ENCODE results near the gene CEP112. TPM values are rescaled to one million over a fixed set of nuclear protein-coding genes. Genes with fewer than 3 reads are reported as not detected.

The CEP112 gene
- polyA plus RNA-seq, 1 donor from 2014 or later, result 6.0 TPM

DNA sequence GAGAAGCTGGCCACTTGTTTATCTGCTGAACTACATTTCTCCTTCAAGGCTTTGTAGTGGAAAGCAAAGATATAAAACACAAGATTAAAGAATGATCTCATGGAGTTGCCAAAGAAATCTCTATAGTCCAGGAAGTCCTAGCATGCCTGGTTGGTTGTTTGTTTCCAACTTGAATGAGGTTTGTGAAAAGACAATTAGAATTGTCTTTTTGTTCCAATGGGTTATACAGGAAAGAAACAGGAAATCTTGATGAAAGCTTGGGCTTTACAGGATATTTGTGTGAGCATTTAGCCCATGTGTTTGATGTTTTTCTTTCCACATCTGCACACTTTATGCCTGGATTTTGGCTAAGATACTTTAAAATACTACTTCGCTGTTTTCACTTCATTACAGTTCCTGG, 273.4 kb downstream of the CEP112 start:
- no peak overlapping the region for H2AFZ ChIP-seq (ENCODE audit: low read depth, low read length)
- H3K9me2 ChIP-seq (ENCODE audit: insufficient read depth, low read length), result no peaks in the 10 kb centered on the region
- H3K9ac ChIP-seq (ENCODE audit: low read length), result no peak overlapping the region
- H3K79me2 ChIP-seq (replicated peaks; ENCODE audit: insufficient read depth, low read length), result no peaks in the 10 kb centered on the region
- H3K36me3 ChIP-seq (ENCODE audit: insufficient read depth, low read length), result no peaks in the 10 kb centered on the region
- no peaks in the 10 kb centered on the region for H3K27me3 ChIP-seq (ENCODE audit: insufficient read depth, low read depth, low read length)
- H3K9me3 ChIP-seq (ENCODE audit: low read length), result no peaks in the 10 kb centered on the region
- H3F3A ChIP-seq (ENCODE audit: insufficient read depth, low read length, poor library complexity, severe bottlenecking), result no peaks in the 10 kb centered on the region
- H3K27ac ChIP-seq (ENCODE audit: low read length), result no peak overlapping the region
- no peaks in the 10 kb centered on the region for H4K20me1 ChIP-seq (ENCODE audit: insufficient read depth)
- no peak overlapping the region for H3K4me2 ChIP-seq (ENCODE audit: low read length)
- no peak overlapping the region for H3K4me3 ChIP-seq (ENCODE audit: low read length)
- TF ChIP-seq RAD21 (conservative IDR thresholded peaks at IDR 0.05) (no peak), MXI1 (conservative IDR thresholded peaks at IDR 0.05; ENCODE audit: poor library complexity, severe bottlenecking) (no peak), POLR2AphosphoS5 (IDR thresholded peaks at IDR 0.05) (no peak), EZH2 (IDR thresholded peaks at IDR 0.05; ENCODE audit: borderline replicate concordance, insufficient read depth, low read length, poor library complexity, severe bottlenecking) (no peak)
- TF ChIP-seq, protein P1, sequence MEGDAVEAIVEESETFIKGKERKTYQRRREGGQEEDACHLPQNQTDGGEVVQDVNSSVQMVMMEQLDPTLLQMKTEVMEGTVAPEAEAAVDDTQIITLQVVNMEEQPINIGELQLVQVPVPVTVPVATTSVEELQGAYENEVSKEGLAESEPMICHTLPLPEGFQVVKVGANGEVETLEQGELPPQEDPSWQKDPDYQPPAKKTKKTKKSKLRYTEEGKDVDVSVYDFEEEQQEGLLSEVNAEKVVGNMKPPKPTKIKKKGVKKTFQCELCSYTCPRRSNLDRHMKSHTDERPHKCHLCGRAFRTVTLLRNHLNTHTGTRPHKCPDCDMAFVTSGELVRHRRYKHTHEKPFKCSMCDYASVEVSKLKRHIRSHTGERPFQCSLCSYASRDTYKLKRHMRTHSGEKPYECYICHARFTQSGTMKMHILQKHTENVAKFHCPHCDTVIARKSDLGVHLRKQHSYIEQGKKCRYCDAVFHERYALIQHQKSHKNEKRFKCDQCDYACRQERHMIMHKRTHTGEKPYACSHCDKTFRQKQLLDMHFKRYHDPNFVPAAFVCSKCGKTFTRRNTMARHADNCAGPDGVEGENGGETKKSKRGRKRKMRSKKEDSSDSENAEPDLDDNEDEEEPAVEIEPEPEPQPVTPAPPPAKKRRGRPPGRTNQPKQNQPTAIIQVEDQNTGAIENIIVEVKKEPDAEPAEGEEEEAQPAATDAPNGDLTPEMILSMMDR (IDR thresholded peaks at IDR 0.05; ENCODE audit: poor library complexity, severe bottlenecking), result no peak

DNA sequence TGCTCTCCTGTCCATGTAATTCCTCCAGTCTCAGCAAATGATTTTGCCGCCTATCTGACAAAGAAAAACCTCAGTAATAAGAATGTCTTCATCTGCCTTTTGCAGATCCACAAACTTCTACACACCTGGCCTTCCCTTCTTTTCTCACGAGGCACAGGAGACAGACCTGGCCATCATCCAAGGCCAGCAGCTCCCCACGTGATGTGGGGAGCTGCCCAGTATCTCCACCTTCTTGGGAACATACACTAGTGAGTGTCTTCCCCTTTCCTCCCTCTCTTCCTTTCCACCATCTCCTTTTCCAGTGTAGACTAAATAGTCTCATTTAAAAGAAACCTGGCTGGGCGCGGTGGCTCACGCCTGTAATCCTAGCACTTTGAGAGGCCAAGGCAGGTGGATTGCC, 274.4 kb downstream of the CEP112 start:
- Histone ChIP-seq H3K4me3 (ENCODE audit: low read length) (no peak overlapping the region), H3K4me2 (ENCODE audit: low read length) (no peak overlapping the region), H3F3A (ENCODE audit: insufficient read depth, low read length, poor library complexity, severe bottlenecking) (no peaks in the 10 kb centered on the region)

More for the DNA sequence above, 274.4 kb downstream of the CEP112 start:
- Histone ChIP-seq H3K27ac (ENCODE audit: low read length) (no peak overlapping the region), H3K9ac (ENCODE audit: low read length) (no peak overlapping the region), H3K79me2 (replicated peaks; ENCODE audit: insufficient read depth, low read length) (no peaks in the 10 kb centered on the region), H4K20me1 (ENCODE audit: insufficient read depth) (no peaks in the 10 kb centered on the region), H3K36me3 (ENCODE audit: insufficient read depth, low read length) (no peaks in the 10 kb centered on the region), H3K9me2 (ENCODE audit: insufficient read depth, low read length) (no peaks in the 10 kb centered on the region), H3K9me3 (ENCODE audit: low read length) (no peaks in the 10 kb centered on the region), H3K27me3 (ENCODE audit: insufficient read depth, low read depth, low read length) (no peaks in the 10 kb centered on the region), H2AFZ (ENCODE audit: low read depth, low read length) (no peak overlapping the region)
- TF ChIP-seq MXI1 (conservative IDR thresholded peaks at IDR 0.05; ENCODE audit: poor library complexity, severe bottlenecking) (no peak), SMC3 (conservative IDR thresholded peaks at IDR 0.05; ENCODE audit: poor library complexity) (no peak), RAD21 (conservative IDR thresholded peaks at IDR 0.05) (no peak), POLR2AphosphoS5 (IDR thresholded peaks at IDR 0.05) (no peak), EZH2 (IDR thresholded peaks at IDR 0.05; ENCODE audit: borderline replicate concordance, insufficient read depth, low read length, poor library complexity, severe bottlenecking) (no peak), TAF1 (IDR thresholded peaks at IDR 0.05; ENCODE audit: low read depth) (no peak)
- TF ChIP-seq, protein P2, sequence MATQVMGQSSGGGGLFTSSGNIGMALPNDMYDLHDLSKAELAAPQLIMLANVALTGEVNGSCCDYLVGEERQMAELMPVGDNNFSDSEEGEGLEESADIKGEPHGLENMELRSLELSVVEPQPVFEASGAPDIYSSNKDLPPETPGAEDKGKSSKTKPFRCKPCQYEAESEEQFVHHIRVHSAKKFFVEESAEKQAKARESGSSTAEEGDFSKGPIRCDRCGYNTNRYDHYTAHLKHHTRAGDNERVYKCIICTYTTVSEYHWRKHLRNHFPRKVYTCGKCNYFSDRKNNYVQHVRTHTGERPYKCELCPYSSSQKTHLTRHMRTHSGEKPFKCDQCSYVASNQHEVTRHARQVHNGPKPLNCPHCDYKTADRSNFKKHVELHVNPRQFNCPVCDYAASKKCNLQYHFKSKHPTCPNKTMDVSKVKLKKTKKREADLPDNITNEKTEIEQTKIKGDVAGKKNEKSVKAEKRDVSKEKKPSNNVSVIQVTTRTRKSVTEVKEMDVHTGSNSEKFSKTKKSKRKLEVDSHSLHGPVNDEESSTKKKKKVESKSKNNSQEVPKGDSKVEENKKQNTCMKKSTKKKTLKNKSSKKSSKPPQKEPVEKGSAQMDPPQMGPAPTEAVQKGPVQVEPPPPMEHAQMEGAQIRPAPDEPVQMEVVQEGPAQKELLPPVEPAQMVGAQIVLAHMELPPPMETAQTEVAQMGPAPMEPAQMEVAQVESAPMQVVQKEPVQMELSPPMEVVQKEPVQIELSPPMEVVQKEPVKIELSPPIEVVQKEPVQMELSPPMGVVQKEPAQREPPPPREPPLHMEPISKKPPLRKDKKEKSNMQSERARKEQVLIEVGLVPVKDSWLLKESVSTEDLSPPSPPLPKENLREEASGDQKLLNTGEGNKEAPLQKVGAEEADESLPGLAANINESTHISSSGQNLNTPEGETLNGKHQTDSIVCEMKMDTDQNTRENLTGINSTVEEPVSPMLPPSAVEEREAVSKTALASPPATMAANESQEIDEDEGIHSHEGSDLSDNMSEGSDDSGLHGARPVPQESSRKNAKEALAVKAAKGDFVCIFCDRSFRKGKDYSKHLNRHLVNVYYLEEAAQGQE (IDR thresholded peaks at IDR 0.05; ENCODE audit: borderline replicate concordance), result no peak
- TF ChIP-seq, protein P1 (IDR thresholded peaks at IDR 0.05; ENCODE audit: poor library complexity, severe bottlenecking), result no peak

Measured in neural cell (in vitro differentiated cells).